ENCODE results near the gene SEPTIN8. TPM values are rescaled to one million over a fixed set of nuclear protein-coding genes. Genes with fewer than 3 reads are reported as not detected.

Gene SEPTIN8
- total RNA-seq, 1 donor from 2014 or later, result 38.1 TPM

GRCh38 chr5:132760049-132760420 lies 17.0 kb downstream of the SEPTIN8 start:
- DNase-seq (ENCODE audit: low read depth), result no peak
- no peak overlapping the region for H3K4me3 ChIP-seq (ENCODE audit: low read depth, low read length)
- no peak for TF ChIP-seq CTCF (conservative IDR thresholded peaks at IDR 0.05; ENCODE audit: low read depth, low read length)

- no peak overlapping the region for H3K4me3 ChIP-seq (ENCODE audit: low read depth, low read length)
- no peak for TF ChIP-seq CTCF (conservative IDR thresholded peaks at IDR 0.05; ENCODE audit: low read depth, low read length)
- no peak for DNase-seq (ENCODE audit: low read depth)
Observed at GRCh38 chr5:132759114-132760048, 17.7 kb downstream of the SEPTIN8 start.

- H3K4me3 ChIP-seq (ENCODE audit: low read depth, low read length), result no peak overlapping the region
- DNase-seq (ENCODE audit: low read depth), result no peak
- no peak for TF ChIP-seq CTCF (conservative IDR thresholded peaks at IDR 0.05; ENCODE audit: low read depth, low read length)
Observed at GRCh38 chr5:132758451-132758850, 18.6 kb downstream of the SEPTIN8 start.

GRCh38 chr5:132756542-132756941 lies 20.5 kb downstream of the SEPTIN8 start:
- H3K4me3 ChIP-seq (ENCODE audit: low read depth, low read length), result no peak overlapping the region
- no peak for TF ChIP-seq CTCF (conservative IDR thresholded peaks at IDR 0.05; ENCODE audit: low read depth, low read length)
- DNase-seq (ENCODE audit: low read depth), result no peak

GRCh38 chr5:132754947-132755346 lies 22.1 kb downstream of the SEPTIN8 start:
- H3K4me3 ChIP-seq (ENCODE audit: low read depth, low read length), result no peak overlapping the region
- TF ChIP-seq CTCF (conservative IDR thresholded peaks at IDR 0.05; ENCODE audit: low read depth, low read length), result peak; percentile 44
- DNase-seq (ENCODE audit: low read depth), result no peak

GRCh38 chr5:132754111-132754510 lies 22.9 kb downstream of the SEPTIN8 start:
- DNase-seq (ENCODE audit: low read depth), result no peak
- no peak overlapping the region for H3K4me3 ChIP-seq (ENCODE audit: low read depth, low read length)
- TF ChIP-seq CTCF (conservative IDR thresholded peaks at IDR 0.05; ENCODE audit: low read depth, low read length), result no peak

Data from epithelial cell of proximal tubule (primary cell).